Measurements from ENCODE around the gene FOXC1. TPM values are rescaled to one million over a fixed set of nuclear protein-coding genes. Genes with fewer than 3 reads are reported as not detected.

Gene FOXC1
- total and polyA plus RNA-seq, 9 of the 15 experiments (the other 6 are each of a cell fraction or from before 2014, with no cell fraction given): not detected

GRCh38 chr6:1586256-1586655 is 23.5 kb upstream of the FOXC1 start:
- no peaks in the 10 kb centered on the region for H3K9me3 ChIP-seq (replicated peaks; ENCODE audit: control insufficient read depth, insufficient read depth, low read depth, low read length)
- no peak overlapping the region for H3K4me3 ChIP-seq
- ChIA-PET CTCF (ENCODE audit: low intra/inter-chr PET ratio) (no interaction called here), POLR2A (interaction anchor here (0.5 kb wide), 1 partner anchor 177 kb away, joined by 3 read pairs; no protein-coding TSS in a partner anchor)
- no peak overlapping the region for H3K27ac ChIP-seq (ENCODE audit: extremely low read depth, low read depth, low read length)
- DNase-seq (ENCODE audit: extremely low read depth in 1 of 4, low spot score in 3 of 4) (no peak), ATAC-seq (no peak), FAIRE-seq (no peak)
- H3K9ac ChIP-seq (ENCODE audit: insufficient read depth in 1 of 2, low read depth in 2 of 2, low read length in 2 of 2): no peak overlapping the region
- no peaks in the 10 kb centered on the region for H3K4me1 ChIP-seq (replicated peaks in 1 of 2; ENCODE audit: control insufficient read depth in 2 of 2, insufficient read depth in 2 of 2, low read length in 2 of 2)
- peaks cover 40 to 68% of the 10 kb centered on the region in 2 experiments for H3K27me3 ChIP-seq (ENCODE audit: control insufficient read depth in 2 of 2, insufficient read depth in 2 of 2, low read length in 2 of 2)
- intact Hi-C loops (cut with micrococcal nuclease): no loop called here
- no TSS peak for BruUV-seq (replicated peaks)
- H3K9me1 ChIP-seq (ENCODE audit: control insufficient read depth, insufficient read depth, low read length): no peaks in the 10 kb centered on the region
- no peaks in the 10 kb centered on the region for H3K36me3 ChIP-seq (ENCODE audit: control insufficient read depth, insufficient read depth, low read length)
- in situ Hi-C loops (cut with MboI): no loop called here
- no peaks in the 10 kb centered on the region for H3K79me2 ChIP-seq (ENCODE audit: control insufficient read depth, insufficient read depth, low read length)
- 0% methylated on average over 7 of the region's 7 CpGs for WGBS (ENCODE audit: insufficient coverage, low coverage, missing lambda C conversion rate)
- H4K20me1 ChIP-seq (replicated peaks; ENCODE audit: control insufficient read depth, insufficient read depth, low read length): no peaks in the 10 kb centered on the region
- H2AFZ ChIP-seq (ENCODE audit: low read depth, low read length): no peak overlapping the region
- H3K4me2 ChIP-seq (ENCODE audit: insufficient read depth, low read length): no peak overlapping the region
- TF ChIP-seq POLR2A (conservative IDR thresholded peaks at IDR 0.05): no peak
- TF ChIP-seq CBX3 (IDR thresholded peaks at IDR 0.05; ENCODE audit: borderline replicate concordance in 1 of 2, low read length in 2 of 2): no peak
- no peak for TF ChIP-seq STAT5B (CRISPR knock-in tag; IDR thresholded peaks at IDR 0.05)
- TF ChIP-seq POLR2B (IDR thresholded peaks at IDR 0.05; ENCODE audit: low read depth, partially characterized antibody): no peak
- TF ChIP-seq ZNF318 (IDR thresholded peaks at IDR 0.05; ENCODE audit: borderline replicate concordance in 1 of 2, low read depth in 1 of 2): no peak
- no peak for TF ChIP-seq E2F8 (IDR thresholded peaks at IDR 0.05; ENCODE audit: low read depth, partially characterized antibody)
- no peak for TF ChIP-seq ZNF584 (CRISPR knock-in tag; IDR thresholded peaks at IDR 0.05; ENCODE audit: low read depth)
- no peak for TF ChIP-seq IFI16 (CRISPR knock-in tag; IDR thresholded peaks at IDR 0.05)
- no peak for TF ChIP-seq ZFP30 (CRISPR knock-in tag; IDR thresholded peaks at IDR 0.05; ENCODE audit: borderline replicate concordance)
- TF ChIP-seq MNT (conservative IDR thresholded peaks at IDR 0.05): no peak

Measured in K562 (cell line).